C4-2B (cell line): ENCODE results near the gene ADM.

ENCODE experiments used
- CTCF ChIP-seq: fragments of 450-650 bp; conservative IDR thresholded peaks from 2 replicates; pipeline ENCODE4 v1.5.1; 2017; ENCODE audit warnings: mild to moderate bottlenecking
- ZFX ChIP-seq: fragments of 450-650 bp; IDR thresholded peaks from 2 replicates; pipeline ENCODE4 v1.6.1; 2017

DNA sequence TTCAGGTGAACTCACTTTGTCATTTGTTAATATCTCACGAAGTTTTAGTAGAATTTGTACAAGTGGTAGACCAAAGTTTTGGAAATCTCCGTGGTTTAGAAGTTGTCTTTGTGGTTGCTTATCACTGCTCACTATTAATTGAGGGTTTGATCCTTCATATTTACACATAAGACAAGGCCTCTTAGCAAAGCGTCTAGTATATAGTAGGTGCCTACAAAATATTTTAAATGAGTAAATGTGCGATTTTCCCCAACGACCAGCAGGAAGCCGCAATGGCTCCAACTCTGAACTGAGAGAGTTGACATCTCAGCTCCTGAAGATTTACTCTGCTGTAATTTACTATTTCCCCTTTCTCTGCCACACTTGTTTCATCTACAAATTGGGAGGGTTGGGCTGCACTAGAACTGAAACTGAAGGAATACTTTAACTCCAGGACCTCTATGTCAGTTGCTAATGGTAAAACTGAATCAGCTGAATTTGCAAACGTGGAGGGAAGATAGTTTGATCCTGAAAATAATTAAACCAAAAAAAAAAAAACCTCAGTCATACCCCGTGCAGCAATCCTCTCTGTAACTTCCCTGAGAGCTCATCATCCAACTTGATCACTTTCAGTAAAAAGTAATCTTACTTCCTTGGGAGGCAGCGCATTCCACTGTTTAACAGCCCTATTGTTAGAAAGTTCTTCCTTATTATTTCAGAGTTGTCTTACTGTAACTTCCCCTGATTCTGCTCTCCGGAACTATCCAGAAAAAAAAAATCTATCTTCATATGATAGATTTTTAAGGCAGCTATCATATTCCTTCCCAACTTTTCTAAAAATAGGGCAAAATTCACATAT, 9.6 kb upstream of the ADM start:
- no peak for TF ChIP-seq CTCF
- TF ChIP-seq ZFX, result no peak
